Neural progenitor cell (in vitro differentiated cells): ENCODE data around the gene ARFGAP1. TPM values are rescaled to one million over a fixed set of nuclear protein-coding genes. Genes with fewer than 3 reads are reported as not detected.
A peak's percentile ranks its signal among the peaks of the same experiment; 100 is the strongest.

ENCODE experiments used
- DNase-seq: peaks from one replicate; pipeline ENCODE4 v3.0.0-alpha.2; 2016; ENCODE audit warnings: low spot score
- H2AFZ ChIP-seq: fragments of 200-600 bp; sonication (generic); replicated peaks from 2 replicates; pipeline ENCODE4 v1.6.1; 2016; ENCODE audit warnings: antibody characterized with exemption
- H3F3A ChIP-seq: fragments of 200-600 bp; sonication (generic); 2 replicates; pipeline ENCODE4 v1.6.1; 2016; ENCODE audit warnings: antibody characterized with exemption, low read depth
- H3K27ac ChIP-seq: fragments of 200-600 bp; sonication (generic); 2 replicates; pipeline ENCODE4 v1.5.1; 2016; ENCODE audit warnings: mild to moderate bottlenecking
- H3K27me3 ChIP-seq: fragments of 200-600 bp; sonication (generic); 2 replicates; pipeline ENCODE4 v1.6.1; 2016; ENCODE audit warnings: mild to moderate bottlenecking, moderate library complexity
- H3K36me3 ChIP-seq: fragments of 200-600 bp; sonication (generic); 2 replicates; pipeline ENCODE4 v1.5.1; 2016
- H3K4me1 ChIP-seq: fragments of 200-600 bp; sonication (generic); 2 replicates; pipeline ENCODE4 v1.6.1; 2016; ENCODE audit warnings: mixed run types
- H3K4me2 ChIP-seq: fragments of 200-600 bp; sonication (generic); 2 replicates; pipeline ENCODE4 v1.6.1; 2016
- H3K4me3 ChIP-seq: fragments of 200-600 bp; sonication (generic); 2 replicates; pipeline ENCODE4 v1.5.1; 2016
- H3K79me2 ChIP-seq: fragments of 200-600 bp; sonication (generic); 2 replicates; pipeline ENCODE4 v1.6.1; 2016; ENCODE audit warnings: low read depth
- H3K9ac ChIP-seq: fragments of 200-600 bp; sonication (generic); 2 replicates; pipeline ENCODE4 v1.6.1; 2016
- H3K9me3 ChIP-seq: fragments of 200-600 bp; sonication (generic); 2 replicates; pipeline ENCODE4 v1.5.1; 2016; ENCODE audit warnings: low read depth
- H4K20me1 ChIP-seq: fragments of 200-600 bp; sonication (generic); 2 replicates; pipeline ENCODE4 v1.6.1; 2016; ENCODE audit warnings: low read depth
- H3K27ac Mint-ChIP-seq: 3 replicates; pipeline ENCODE4 v1.8.0; 2021; ENCODE audit warnings: mixed read lengths
- H3K27me3 Mint-ChIP-seq: 2 replicates; pipeline ENCODE4 v1.8.0; 2022; ENCODE audit warnings: low read depth, mild to moderate bottlenecking, inconsistent platforms, moderate library complexity, mixed read lengths; ENCODE audit not compliant: insufficient read depth
- H3K36me3 Mint-ChIP-seq: 3 replicates; pipeline ENCODE4 v1.8.0; 2021; ENCODE audit warnings: mixed read lengths
- H3K4me1 Mint-ChIP-seq: 3 replicates; pipeline ENCODE4 v1.8.0; 2021; ENCODE audit warnings: mixed read lengths
- H3K4me3 Mint-ChIP-seq: 3 replicates; pipeline ENCODE4 v1.8.0; 2021; ENCODE audit warnings: mild to moderate bottlenecking, moderate library complexity, mixed read lengths
- H3K9me3 Mint-ChIP-seq: 3 replicates; pipeline ENCODE4 v1.8.0; 2020; ENCODE audit warnings: mixed read lengths
- EZH2 ChIP-seq: fragments of 200-600 bp; sonication (generic); IDR thresholded peaks from 2 replicates; pipeline ENCODE4 v1.6.1; 2017; ENCODE audit warnings: antibody characterized with exemption, mild to moderate bottlenecking, moderate library complexity
- EZH2phosphoT487 ChIP-seq: fragments of 200-600 bp; sonication (generic); IDR thresholded peaks from 2 replicates; pipeline ENCODE4 v1.6.1; 2017; ENCODE audit warnings: antibody characterized with exemption
- total RNA-seq: library from RNA; depleted of rRNA; stranded (reverse); fragments of >200 nt; gene quantifications from 2 replicates; pipeline ENCODE4 v1.2.3, GENCODE V29; 2015; ENCODE audit warnings: low replicate concordance
- TF ChIP-seq, protein P1 (sequence below): fragments of 200-600 bp; sonication (generic); IDR thresholded peaks from 2 replicates; pipeline ENCODE4 v1.5.1; 2017; ENCODE audit warnings: antibody characterized with exemption, mild to moderate bottlenecking

The ARFGAP1 gene
- total RNA-seq, 1 donor from 2014 or later: 43.7 TPM

DNA sequence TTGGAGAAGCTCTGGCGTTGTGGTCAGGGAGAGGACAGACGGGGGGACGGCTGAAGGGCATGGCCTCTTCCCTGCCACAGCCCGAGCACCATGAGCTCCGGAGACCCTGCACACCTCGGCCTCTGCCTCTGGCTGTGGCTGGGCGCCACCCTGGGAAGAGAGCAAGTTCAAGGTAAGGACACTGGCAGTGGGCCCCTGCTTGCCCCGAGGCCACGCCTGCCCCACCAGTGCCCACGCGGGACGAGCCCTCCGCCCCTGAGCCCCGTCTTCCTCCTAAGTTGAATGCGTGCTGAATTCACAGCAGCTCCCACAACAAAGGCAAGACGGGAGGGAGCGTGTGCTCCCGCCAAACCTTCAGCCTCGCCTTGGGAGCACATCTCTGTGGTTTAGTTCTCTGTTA is 22.4 kb downstream of the ARFGAP1 start:
- H4K20me1 ChIP-seq: peaks cover 6% of the 10 kb centered on the region
- TF ChIP-seq EZH2phosphoT487 (no peak), EZH2 (no peak)
- TF ChIP-seq, protein P1, sequence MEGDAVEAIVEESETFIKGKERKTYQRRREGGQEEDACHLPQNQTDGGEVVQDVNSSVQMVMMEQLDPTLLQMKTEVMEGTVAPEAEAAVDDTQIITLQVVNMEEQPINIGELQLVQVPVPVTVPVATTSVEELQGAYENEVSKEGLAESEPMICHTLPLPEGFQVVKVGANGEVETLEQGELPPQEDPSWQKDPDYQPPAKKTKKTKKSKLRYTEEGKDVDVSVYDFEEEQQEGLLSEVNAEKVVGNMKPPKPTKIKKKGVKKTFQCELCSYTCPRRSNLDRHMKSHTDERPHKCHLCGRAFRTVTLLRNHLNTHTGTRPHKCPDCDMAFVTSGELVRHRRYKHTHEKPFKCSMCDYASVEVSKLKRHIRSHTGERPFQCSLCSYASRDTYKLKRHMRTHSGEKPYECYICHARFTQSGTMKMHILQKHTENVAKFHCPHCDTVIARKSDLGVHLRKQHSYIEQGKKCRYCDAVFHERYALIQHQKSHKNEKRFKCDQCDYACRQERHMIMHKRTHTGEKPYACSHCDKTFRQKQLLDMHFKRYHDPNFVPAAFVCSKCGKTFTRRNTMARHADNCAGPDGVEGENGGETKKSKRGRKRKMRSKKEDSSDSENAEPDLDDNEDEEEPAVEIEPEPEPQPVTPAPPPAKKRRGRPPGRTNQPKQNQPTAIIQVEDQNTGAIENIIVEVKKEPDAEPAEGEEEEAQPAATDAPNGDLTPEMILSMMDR: no peak
- no peak overlapping the region for H3K4me3 ChIP-seq
- no peak overlapping the region for H3K27ac ChIP-seq
- H3F3A ChIP-seq: peaks cover 4% of the 10 kb centered on the region
- H3K4me1 ChIP-seq: peaks cover 23% of the 10 kb centered on the region
- Mint-ChIP-seq H3K27me3 (peaks cover 8% of the 10 kb centered on the region), H3K9me3 (no peaks in the 10 kb centered on the region), H3K4me3 (no peak overlapping the region), H3K4me1 (peaks cover 13% of the 10 kb centered on the region), H3K36me3 (no peaks in the 10 kb centered on the region), H3K27ac (peak overlapping the region; percentile 90)
- H3K9ac ChIP-seq: no peak overlapping the region
- H3K27me3 ChIP-seq: peaks cover 20% of the 10 kb centered on the region
- no peaks in the 10 kb centered on the region for H3K79me2 ChIP-seq
- H2AFZ ChIP-seq: no peak overlapping the region
- H3K4me2 ChIP-seq: no peak overlapping the region
- DNase-seq: no peak
- H3K36me3 ChIP-seq: no peaks in the 10 kb centered on the region
- no peaks in the 10 kb centered on the region for H3K9me3 ChIP-seq

DNA sequence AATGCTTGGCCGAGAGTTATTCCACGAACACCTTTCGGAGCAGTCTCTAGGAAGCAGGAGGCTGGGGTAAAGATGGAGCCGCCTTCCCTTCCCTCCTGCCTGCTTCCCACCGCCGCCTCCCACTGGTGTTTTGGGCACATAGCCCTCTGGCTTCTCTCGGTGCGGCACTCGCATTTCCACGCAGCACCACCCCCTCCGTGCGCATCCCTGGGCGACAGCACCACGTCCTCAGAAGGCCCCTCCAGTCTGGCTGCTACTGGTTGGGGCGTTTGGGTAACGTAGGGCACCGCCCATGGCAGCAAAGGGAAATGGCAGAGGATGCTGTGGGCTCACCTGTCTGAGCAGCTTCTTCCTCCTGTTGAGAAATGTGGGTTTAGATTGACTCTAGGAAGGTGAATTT is 22.8 kb downstream of the ARFGAP1 start:
- Histone ChIP-seq H3K9ac (no peak overlapping the region), H3K4me1 (peaks cover 23% of the 10 kb centered on the region), H3K27me3 (peaks cover 24% of the 10 kb centered on the region), H3K4me2 (peak overlapping the region; percentile 47), H3F3A (peaks cover 4% of the 10 kb centered on the region), H3K27ac (no peak overlapping the region), H3K79me2 (no peaks in the 10 kb centered on the region), H4K20me1 (peaks cover 6% of the 10 kb centered on the region), H3K4me3 (no peak overlapping the region), H3K36me3 (no peaks in the 10 kb centered on the region), H3K9me3 (no peaks in the 10 kb centered on the region), H2AFZ (no peak overlapping the region)
- Mint-ChIP-seq H3K36me3 (no peaks in the 10 kb centered on the region), H3K27me3 (peaks cover 8% of the 10 kb centered on the region), H3K4me3 (no peak overlapping the region), H3K4me1 (peaks cover 13% of the 10 kb centered on the region), H3K9me3 (no peaks in the 10 kb centered on the region), H3K27ac (peak overlapping the region; percentile 85)
- DNase-seq: no peak
- TF ChIP-seq, protein P1: no peak
- no peak for TF ChIP-seq EZH2
- TF ChIP-seq EZH2phosphoT487: no peak

- H3K9me3 ChIP-seq: no peaks in the 10 kb centered on the region
- Mint-ChIP-seq H3K4me3 (no peak overlapping the region), H3K36me3 (no peaks in the 10 kb centered on the region), H3K4me1 (peaks cover 13% of the 10 kb centered on the region), H3K27me3 (peaks cover 11% of the 10 kb centered on the region), H3K9me3 (no peaks in the 10 kb centered on the region), H3K27ac (no peak overlapping the region)
- no peak overlapping the region for H3K4me3 ChIP-seq
- peaks cover 4% of the 10 kb centered on the region for H3F3A ChIP-seq
- no peak overlapping the region for H3K27ac ChIP-seq
- no peak overlapping the region for H2AFZ ChIP-seq
- peaks cover 23% of the 10 kb centered on the region for H3K4me1 ChIP-seq
- no peak for TF ChIP-seq EZH2phosphoT487
- TF ChIP-seq, protein P1: no peak
- no peak for TF ChIP-seq EZH2
- H4K20me1 ChIP-seq: peaks cover 2% of the 10 kb centered on the region
- DNase-seq: peak; percentile 36
- peak overlapping the region; percentile 47 for H3K4me2 ChIP-seq
- H3K36me3 ChIP-seq: no peaks in the 10 kb centered on the region
- H3K27me3 ChIP-seq: peaks cover 28% of the 10 kb centered on the region
- no peaks in the 10 kb centered on the region for H3K79me2 ChIP-seq
- H3K9ac ChIP-seq: no peak overlapping the region
Observed at GRCh38 chr20:63295846-63296245, 23.2 kb downstream of the ARFGAP1 start.
